OCI-LY7 (cell line): ENCODE measurements around the gene GPATCH2L.

ENCODE experiments used
- EZH2phosphoT487 ChIP-seq: fragments of 200-600 bp; sonication (generic); IDR thresholded peaks from 2 replicates; pipeline ENCODE4 v1.6.1; 2018; ENCODE audit warnings: low read depth, borderline replicate concordance, mild to moderate bottlenecking, mixed run types, antibody characterized with exemption, low read length, moderate library complexity, mixed read lengths
- TF ChIP-seq, protein P1 (sequence below): fragments of 200-600 bp; sonication (generic); conservative IDR thresholded peaks from 2 replicates; pipeline ENCODE4 v1.5.1; 2014; ENCODE audit warnings: mild to moderate bottlenecking, antibody characterized with exemption, low read length, moderate library complexity, mixed read lengths

DNA sequence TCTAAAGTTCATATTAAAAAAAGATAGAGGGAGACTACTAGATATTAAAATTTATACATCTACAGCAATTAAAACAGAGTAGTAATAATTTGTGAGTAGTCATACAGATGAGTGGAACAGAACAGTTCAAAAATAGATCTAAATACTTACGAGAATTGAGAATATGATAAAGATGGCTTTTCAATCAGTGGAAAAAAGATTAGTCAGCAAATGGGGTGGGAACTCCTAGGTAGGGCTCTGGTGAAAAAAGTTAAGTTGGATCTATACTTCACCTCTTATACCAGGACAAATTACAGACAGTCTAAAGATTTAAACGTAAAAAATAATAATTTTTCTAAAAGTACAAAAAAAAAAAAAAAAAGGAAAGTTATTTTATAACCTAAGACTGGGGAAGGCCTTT is 66.9 kb downstream of the GPATCH2L start:
- TF ChIP-seq, protein P1, sequence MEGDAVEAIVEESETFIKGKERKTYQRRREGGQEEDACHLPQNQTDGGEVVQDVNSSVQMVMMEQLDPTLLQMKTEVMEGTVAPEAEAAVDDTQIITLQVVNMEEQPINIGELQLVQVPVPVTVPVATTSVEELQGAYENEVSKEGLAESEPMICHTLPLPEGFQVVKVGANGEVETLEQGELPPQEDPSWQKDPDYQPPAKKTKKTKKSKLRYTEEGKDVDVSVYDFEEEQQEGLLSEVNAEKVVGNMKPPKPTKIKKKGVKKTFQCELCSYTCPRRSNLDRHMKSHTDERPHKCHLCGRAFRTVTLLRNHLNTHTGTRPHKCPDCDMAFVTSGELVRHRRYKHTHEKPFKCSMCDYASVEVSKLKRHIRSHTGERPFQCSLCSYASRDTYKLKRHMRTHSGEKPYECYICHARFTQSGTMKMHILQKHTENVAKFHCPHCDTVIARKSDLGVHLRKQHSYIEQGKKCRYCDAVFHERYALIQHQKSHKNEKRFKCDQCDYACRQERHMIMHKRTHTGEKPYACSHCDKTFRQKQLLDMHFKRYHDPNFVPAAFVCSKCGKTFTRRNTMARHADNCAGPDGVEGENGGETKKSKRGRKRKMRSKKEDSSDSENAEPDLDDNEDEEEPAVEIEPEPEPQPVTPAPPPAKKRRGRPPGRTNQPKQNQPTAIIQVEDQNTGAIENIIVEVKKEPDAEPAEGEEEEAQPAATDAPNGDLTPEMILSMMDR, result no peak
- no peak for TF ChIP-seq EZH2phosphoT487
